Activated CD8-positive, alpha-beta memory T cell treated with anti-CD3 and anti-CD28 coated beads for 4 hours (primary cell): ENCODE measurements around the gene XKR7.
A peak's percentile ranks its signal among the peaks of the same experiment; 100 is the strongest.
"Not testable (repeated sequence)": the region's sequence is repeated elsewhere in the genome, so short reads cannot be mapped to it uniquely, and the experiment has no call there.

ENCODE experiments used
- DNase-seq, 2 donors: peaks; one replicate each; pipeline ENCODE4 v3.0.0-alpha.2; 2020; ENCODE audit warnings: low read depth in 2 of 2

XKR7 gene

DNA sequence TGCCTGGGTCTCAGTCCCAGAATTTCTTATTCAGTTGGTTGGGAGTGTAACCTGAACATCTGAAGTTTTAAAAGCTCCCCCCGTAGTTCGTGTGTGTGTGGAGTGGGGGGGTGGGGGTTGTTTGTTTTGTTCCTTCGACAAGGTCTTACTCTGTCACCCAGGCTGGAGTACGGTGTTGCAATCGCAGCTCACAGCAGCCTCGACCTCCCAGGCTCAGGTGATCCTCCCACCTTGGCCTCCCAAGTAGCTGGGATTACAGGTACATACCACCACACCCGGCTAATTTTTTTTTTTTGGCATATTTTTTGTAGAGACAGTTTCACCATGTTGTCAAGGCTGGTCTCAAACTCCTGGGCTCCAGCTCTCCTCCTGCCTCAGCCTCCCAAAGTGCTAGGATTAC lies 45.4 kb downstream of the XKR7 start:
- no peak for DNase-seq

DNA sequence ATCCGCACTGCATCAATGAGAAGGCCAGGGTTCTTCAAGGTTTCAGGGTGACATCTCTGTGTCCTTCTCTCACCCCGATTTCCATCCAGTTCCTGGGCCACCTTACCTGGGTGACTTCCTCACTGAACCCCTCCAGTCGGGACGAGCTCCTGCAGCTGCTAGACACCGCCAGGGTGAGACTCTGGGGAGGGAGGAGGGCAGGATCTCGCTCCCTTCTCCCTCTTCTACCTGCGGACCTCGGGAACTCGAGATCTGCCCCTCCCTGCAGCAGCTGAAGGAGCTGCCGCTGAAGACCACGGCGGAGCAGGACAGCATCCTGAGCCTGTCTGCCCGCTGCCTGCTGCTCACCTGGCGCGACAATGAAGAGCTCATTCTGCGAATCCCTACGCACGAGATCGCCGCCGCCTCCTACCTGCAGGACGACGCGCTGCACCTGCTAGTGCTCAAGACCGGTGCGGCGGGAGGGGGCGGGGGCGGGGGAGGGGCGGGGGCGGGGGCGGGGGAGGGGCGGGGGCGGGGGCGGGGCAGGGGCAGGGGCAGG lies 49.8 kb downstream of the XKR7 start:
- no peak for DNase-seq

DNA sequence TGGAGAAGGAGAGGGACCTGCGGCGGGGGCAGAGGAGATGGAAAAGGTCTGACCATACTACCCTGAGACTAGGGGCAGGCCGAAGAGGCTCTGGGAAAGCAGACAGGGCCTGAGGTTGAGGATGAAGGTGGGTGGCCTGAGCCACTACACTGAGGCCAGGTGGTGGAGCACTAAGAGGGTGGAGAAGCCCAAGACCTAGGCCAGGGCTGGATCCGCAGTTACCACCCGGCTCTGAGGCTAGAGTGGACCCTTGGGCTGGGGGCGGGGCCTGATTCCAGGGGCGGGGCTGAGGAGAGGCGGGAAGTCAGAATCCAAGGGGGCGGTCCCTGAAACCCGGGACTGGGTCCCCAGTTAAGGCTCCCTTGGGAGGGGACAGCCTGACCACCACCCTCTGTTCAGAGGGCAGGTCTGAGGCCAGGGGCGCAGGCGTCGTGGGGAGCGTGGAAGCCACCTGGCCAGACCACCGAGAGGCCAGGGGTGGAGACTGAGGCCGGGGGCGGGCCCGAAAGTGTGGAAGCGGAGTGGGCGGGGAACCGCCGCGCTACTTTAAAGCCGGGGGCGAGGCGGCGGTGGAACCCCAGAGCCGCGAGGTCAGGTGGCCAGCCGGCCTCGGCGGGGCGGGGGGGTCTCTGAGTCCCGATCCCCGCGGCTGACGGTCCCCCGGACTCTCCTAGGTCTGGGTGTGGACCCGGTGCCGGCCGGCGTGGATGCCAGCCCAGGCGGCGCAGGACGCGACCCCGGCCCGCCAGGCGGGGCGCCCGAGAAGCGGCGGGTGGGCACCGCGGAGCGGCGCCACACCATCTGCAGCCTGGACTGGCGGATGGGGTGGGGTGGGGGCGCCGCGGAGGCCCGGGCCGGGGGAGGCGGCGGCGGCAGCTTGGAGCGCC lies 50.6 kb downstream of the XKR7 start:
- DNase-seq: peak in 1 of 2 donors; percentile 7

GRCh38 chr20:32019156-32019510 lies 51.2 kb downstream of the XKR7 start:
- DNase-seq: no peak

- DNase-seq: no peak
Observed at GRCh38 chr20:32019563-32020463, 51.9 kb downstream of the XKR7 start.

DNA sequence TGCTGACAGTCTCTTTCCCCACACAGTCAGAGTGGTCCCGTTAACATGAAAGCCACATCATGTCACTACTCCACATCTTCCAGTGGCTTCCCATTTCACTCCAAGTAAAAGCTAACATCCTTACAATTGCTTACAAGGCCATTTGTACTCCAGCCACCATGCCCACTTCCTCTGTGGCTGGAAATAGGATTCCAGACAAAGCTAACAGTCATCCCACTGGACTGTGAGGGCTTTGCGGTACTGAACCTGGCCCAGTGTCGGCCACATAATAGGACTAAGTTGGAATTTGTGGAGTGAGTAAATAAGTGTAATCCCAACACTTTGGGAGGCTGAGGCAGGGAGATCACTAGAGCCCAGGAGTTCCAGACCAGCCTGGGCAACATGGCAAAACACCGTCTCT lies 53.1 kb downstream of the XKR7 start:
- DNase-seq: no peak

DNA sequence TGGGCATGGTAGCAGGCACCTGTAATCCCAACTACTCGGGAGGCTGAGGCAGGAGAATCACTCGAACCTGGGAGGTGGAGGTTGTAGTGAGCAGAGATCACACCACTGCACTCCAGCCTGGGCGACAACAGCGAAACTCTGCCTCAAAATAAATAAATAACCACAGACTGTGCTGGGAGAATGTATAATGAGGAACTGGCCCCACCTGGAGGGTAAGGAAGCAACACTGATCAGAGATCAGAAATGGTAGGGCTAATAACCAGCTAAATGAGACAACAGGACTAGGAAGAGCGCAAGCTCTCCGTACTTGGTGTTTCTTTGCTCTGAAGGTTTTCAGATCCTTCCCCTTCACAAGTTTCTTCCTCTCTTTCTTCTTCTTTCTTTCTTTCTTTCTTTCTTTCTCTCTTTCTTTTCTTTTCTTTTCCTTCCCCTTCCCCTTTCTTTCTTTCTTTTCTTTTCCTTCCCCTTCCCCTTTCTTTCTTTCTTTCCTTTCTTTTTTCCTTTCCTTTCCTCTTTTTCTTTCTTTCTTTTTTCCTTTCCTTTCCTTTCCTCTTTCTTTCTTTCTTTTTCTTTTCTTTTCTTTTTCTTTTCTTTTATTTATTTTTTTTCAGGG lies 56.8 kb downstream of the XKR7 start:
- DNase-seq: no peak

DNA sequence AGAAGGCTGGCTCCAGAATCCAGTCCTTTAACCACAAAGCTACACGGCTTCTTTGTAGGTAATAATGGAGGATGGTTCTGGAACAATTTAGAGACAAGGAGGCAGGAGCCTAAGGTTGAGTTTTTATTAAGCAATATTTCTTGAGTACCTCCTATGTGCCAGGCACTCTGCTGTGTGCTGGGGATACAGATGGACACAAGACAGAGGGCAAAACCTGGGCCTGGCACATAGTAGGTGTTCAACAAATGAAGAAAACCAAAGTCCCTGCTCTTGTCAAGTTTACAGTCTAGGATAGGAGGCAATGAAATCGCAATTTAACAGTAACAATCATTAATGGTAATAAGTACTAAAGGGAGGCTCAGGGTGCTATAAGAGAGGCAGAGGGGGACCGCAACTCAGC lies 59.7 kb downstream of the XKR7 start:
- DNase-seq: no peak

DNA sequence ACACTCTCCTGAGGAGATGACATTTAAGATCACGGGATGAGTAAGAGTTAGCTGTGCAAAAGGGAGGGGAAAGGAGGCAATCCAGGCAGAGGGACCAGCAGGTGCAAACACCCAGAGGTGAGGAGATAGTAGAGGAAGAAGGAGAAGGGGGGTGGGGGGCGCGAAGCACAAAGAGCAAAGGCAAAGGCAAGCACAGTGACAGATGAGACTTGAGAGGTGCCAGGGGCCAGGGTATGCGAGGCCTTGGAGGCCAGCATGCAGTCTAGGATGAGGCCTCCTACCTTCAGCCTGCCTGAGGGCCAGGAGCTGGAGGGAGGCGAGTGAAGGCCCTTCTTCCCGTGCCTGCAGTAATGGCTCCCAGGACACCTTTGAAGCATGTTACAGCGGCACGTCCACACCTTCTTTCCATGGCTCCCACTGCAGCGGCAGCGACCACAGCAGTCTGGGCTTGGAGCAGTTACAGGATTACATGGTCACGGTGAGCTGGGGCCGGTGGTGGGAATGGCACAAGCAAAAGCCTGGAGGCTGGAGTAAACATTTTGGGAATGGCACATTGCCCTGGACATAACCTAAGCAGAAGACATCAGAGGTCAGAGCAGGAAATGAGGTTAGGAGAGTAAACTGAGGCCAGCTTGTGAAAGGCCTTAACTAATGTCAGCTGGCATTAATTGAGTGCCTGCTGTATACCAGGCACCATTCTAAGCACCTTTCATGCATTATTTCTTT lies 60.9 kb downstream of the XKR7 start:
- DNase-seq: no peak

- DNase-seq: no peak
Observed at GRCh38 chr20:32029561-32029960, 61.6 kb downstream of the XKR7 start.

DNA sequence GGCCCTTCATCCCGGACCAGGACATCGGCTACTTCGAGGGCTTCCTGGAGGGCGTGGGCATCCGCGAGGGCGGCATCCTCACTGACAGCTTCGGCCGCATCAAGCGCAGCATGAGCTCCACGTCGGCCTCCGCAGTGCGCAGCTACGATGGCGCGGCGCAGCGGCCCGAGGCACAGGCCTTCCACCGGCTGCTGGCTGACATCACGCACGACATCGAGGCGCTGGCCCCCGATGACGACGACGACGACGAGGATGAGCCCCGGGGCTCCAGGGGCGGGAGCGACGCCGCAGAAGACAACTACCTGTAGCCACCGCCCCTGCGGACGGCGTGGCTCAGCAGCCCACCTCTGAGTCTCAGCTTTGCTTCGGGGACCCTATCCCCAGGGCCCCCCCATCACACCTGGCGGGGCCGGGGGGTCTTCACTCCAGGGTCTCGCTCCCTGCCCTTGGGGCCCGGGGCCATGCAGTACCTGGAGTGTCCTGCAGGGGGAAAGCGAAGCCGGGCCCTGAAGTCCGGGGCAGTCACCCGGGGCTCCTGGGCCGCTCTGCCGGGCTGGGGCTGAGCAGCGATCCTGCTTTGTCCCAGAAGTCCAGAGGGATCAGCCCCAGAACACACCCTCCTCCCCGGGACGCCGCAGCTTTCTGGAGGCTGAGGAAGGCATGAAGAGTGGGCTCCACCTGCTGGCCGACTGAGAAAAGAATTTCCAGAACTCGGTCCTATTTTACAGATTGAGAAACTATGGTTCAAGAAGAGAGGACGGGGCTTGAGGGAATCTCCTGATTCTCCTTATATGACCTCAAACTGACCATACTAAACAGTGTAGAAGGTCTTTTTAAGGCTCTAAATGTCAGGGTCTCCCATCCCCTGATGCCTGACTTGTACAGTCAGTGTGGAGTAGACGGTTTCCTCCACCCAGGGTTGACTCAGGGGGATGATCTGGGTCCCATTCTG lies 63.3 kb downstream of the XKR7 start:
- no peak for DNase-seq

DNA sequence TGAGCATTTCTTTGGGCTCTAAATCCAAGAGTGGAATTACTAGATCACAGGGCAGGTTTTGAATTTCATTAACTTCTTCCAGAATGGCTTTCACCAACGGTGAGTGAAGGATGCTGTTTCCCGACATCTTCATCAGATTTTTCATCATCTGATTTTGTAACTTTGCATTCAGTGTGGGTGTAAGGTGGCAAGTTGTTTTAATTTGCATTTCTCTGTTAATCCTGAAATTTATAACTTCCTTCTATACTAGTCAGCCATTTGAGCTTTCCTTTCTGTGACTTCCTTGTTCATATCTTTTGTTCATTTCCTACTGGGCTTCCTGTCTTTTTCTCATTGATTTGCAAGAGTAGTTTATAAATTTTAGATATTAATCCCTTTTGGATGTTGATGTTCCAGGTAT lies 65.4 kb downstream of the XKR7 start:
- DNase-seq: no peak

GRCh38 chr20:32033721-32034120 lies 65.8 kb downstream of the XKR7 start:
- not testable (repeated sequence) for DNase-seq

GRCh38 chr20:32034581-32035425 lies 66.9 kb downstream of the XKR7 start:
- DNase-seq: no peak

- DNase-seq: no peak
Observed at GRCh38 chr20:32035426-32035779, 67.5 kb downstream of the XKR7 start.

DNA sequence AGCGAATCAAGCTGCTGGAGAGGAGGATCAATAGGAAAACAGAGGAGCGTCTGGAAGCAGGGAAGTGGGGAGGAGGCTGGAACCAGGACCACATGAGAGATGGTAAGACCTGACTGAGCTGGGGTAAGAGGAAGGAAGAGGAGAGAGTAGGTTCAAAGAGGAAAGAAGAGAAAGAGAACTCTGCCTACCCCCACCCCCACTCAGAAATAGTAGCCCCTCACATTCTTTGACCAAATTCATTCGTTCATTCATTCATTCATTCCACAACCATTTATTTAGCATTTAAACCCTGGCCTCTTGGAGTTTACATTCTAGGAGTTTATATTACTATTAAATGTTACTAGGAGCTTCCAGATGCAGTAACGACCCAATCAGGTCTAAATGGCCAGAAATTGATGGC lies 68.3 kb downstream of the XKR7 start:
- no peak for DNase-seq

GRCh38 chr20:32036716-32037485 lies 69.0 kb downstream of the XKR7 start:
- no peak for DNase-seq

DNA sequence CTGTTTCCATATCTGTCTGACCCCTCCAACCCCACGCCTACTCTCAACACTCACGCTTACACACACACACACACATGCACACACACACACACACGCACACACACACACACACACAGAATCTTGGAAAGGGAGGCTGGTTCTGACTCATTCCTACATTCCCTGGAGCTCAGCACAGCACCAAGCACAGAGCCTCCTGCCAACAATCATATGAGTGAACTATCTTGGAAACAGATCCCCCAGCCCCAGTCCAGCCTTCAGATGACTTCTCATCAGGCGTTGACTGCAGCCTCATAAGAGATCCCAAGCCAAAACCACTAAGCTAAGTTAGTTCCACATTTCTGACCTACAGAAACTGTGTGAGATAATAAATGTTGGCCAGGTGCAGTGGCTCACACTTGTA lies 70.0 kb downstream of the XKR7 start:
- no peak for DNase-seq
